ENCODE measurements around the gene IL22RA2.

The IL22RA2 gene

DNA sequence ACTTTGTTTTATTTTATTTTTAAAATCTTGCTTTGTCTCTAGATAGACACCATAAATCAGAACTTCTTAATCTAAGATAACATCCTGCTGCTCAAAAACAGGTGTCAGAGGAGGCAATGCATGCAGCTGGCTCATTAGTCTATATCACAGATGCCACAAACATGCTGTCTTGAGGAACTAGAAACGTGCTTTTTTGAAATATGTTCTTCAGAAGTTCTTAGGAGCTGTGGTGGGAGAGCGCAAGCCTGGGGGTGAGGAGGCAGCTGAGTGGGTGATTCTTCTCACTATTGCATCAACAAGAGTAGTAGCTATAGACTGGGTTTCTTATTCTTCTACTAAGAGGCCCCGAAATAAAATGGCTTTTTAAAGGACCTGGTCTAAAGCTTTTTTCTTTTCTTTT lies 23.4 kb downstream of the IL22RA2 start:
- peaks cover 5% of the 10 kb centered on the region for H3K9me3 ChIP-seq (ENCODE audit: insufficient read depth, low read length, severe bottlenecking)
- H3K9ac ChIP-seq (ENCODE audit: low read depth, low read length) = no peak overlapping the region
- H3K4me2 ChIP-seq (ENCODE audit: insufficient read depth, low read length) = peak overlapping the region; percentile 44
- TF ChIP-seq EZH2 (IDR thresholded peaks at IDR 0.05; ENCODE audit: borderline replicate concordance, low read depth, low read length, severe bottlenecking) = no peak
- TF ChIP-seq, protein P1, sequence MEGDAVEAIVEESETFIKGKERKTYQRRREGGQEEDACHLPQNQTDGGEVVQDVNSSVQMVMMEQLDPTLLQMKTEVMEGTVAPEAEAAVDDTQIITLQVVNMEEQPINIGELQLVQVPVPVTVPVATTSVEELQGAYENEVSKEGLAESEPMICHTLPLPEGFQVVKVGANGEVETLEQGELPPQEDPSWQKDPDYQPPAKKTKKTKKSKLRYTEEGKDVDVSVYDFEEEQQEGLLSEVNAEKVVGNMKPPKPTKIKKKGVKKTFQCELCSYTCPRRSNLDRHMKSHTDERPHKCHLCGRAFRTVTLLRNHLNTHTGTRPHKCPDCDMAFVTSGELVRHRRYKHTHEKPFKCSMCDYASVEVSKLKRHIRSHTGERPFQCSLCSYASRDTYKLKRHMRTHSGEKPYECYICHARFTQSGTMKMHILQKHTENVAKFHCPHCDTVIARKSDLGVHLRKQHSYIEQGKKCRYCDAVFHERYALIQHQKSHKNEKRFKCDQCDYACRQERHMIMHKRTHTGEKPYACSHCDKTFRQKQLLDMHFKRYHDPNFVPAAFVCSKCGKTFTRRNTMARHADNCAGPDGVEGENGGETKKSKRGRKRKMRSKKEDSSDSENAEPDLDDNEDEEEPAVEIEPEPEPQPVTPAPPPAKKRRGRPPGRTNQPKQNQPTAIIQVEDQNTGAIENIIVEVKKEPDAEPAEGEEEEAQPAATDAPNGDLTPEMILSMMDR (IDR thresholded peaks at IDR 0.05; ENCODE audit: borderline replicate concordance, extremely low read depth, low read length, poor library complexity, severe bottlenecking) = no peak
- ATAC-seq (ENCODE audit: insufficient read depth, low read depth) (peak; percentile 95), DNase-seq (peak; percentile 87)
- peak overlapping the region; percentile 67; the same call in 1 of the 2 replicates for H3K27ac ChIP-seq (ENCODE audit: low read length)
- no peaks in the 10 kb centered on the region for H3K36me3 ChIP-seq (ENCODE audit: insufficient read depth, low read length)
- no peak overlapping the region for H3K4me3 ChIP-seq (ENCODE audit: low read depth in 1 of 2, low read length in 2 of 2)
- H4K20me1 ChIP-seq (ENCODE audit: insufficient read depth, low read length) = no peaks in the 10 kb centered on the region
- H3K4me1 ChIP-seq (ENCODE audit: insufficient read depth, low read length) = peaks cover 39% of the 10 kb centered on the region
- no peaks in the 10 kb centered on the region for H3K79me2 ChIP-seq (ENCODE audit: insufficient read depth, low read length)
- H2AFZ ChIP-seq (ENCODE audit: low read depth, low read length) = no peak overlapping the region
- H3K27me3 ChIP-seq (ENCODE audit: insufficient read depth, low read length, poor library complexity) = no peaks in the 10 kb centered on the region

DNA sequence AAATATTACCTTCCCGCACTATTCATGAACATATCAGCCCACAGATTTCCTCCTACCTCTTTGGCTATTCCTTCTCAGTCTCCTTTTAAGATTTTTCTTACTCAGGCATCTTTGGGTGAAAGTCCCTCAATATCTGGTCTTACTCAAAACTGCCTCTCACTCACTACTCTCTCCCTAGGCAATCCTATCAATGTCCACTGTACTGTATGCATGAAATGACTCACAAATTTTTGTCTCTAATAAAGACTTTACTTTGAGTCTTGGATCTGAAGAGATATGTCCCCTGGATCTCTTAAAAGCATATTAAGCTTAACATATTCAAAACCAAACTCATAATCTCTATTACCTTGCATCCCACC lies 24.4 kb downstream of the IL22RA2 start:
- TF ChIP-seq, protein P1 (IDR thresholded peaks at IDR 0.05; ENCODE audit: borderline replicate concordance, extremely low read depth, low read length, poor library complexity, severe bottlenecking) = no peak
- no peak for TF ChIP-seq EZH2 (IDR thresholded peaks at IDR 0.05; ENCODE audit: borderline replicate concordance, low read depth, low read length, severe bottlenecking)
- H3K27me3 ChIP-seq (ENCODE audit: insufficient read depth, low read length, poor library complexity) = no peaks in the 10 kb centered on the region

DNA sequence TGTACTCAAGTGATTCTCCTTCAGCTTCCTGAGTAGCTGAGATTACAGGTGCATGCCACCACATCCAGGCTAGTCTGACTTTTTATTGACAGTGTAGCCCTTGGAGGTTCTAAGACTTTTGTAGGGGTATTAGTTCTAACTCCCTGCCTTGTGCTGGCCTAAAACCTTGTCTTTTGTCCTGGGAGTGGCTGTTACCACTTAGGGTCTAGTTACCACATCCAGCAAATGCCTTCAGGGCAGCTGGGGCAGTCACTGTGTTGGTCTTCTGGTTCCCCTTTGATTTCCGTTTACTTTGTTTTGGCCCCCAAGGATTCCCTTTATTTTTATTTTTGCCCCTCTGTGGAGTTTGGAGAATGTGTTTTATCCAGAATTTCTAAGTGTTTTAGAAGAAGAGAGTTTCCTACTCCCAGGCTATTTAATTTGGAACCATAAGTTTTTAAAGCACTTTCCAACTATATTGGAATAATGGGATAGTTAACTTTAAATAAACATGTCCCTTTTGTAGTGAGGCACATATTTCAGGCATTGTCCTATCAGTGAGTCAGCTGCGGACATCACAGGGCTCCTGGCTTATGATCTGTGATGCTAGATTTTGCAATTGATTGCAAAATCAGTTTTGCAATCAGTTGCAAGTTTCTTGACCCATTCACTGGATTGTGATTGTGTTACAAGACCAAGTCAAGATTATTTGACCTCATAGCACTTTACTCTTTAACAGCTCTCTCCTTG lies 25.0 kb downstream of the IL22RA2 start:
- Histone ChIP-seq H3K4me3 (ENCODE audit: low read depth in 1 of 2, low read length in 2 of 2) (no peak overlapping the region), H3K79me2 (ENCODE audit: insufficient read depth, low read length) (no peaks in the 10 kb centered on the region), H3K4me1 (ENCODE audit: insufficient read depth, low read length) (peaks cover 31% of the 10 kb centered on the region), H3K27ac (ENCODE audit: low read length) (no peak overlapping the region), H3K36me3 (ENCODE audit: insufficient read depth, low read length) (no peaks in the 10 kb centered on the region), H3K4me2 (ENCODE audit: insufficient read depth, low read length) (no peak overlapping the region), H3K9ac (ENCODE audit: low read depth, low read length) (no peak overlapping the region), H2AFZ (ENCODE audit: low read depth, low read length) (no peak overlapping the region), H3K27me3 (ENCODE audit: insufficient read depth, low read length, poor library complexity) (no peaks in the 10 kb centered on the region), H4K20me1 (ENCODE audit: insufficient read depth, low read length) (no peaks in the 10 kb centered on the region), H3K9me3 (ENCODE audit: insufficient read depth, low read length, severe bottlenecking) (peaks cover 5% of the 10 kb centered on the region)
- no peak for TF ChIP-seq EZH2 (IDR thresholded peaks at IDR 0.05; ENCODE audit: borderline replicate concordance, low read depth, low read length, severe bottlenecking)
- TF ChIP-seq, protein P1 (IDR thresholded peaks at IDR 0.05; ENCODE audit: borderline replicate concordance, extremely low read depth, low read length, poor library complexity, severe bottlenecking) = no peak
- DNase-seq = no peak
- ATAC-seq (ENCODE audit: insufficient read depth, low read depth) = no peak

More for the DNA sequence above, 24.4 kb downstream of the IL22RA2 start:
- peaks cover 31% of the 10 kb centered on the region for H3K4me1 ChIP-seq (ENCODE audit: insufficient read depth, low read length)
- no peaks in the 10 kb centered on the region for H3K36me3 ChIP-seq (ENCODE audit: insufficient read depth, low read length)
- H3K4me3 ChIP-seq (ENCODE audit: low read depth in 1 of 2, low read length in 2 of 2) = no peak overlapping the region
- no peak for DNase-seq
- H3K9me3 ChIP-seq (ENCODE audit: insufficient read depth, low read length, severe bottlenecking) = peaks cover 5% of the 10 kb centered on the region
- H3K27ac ChIP-seq (ENCODE audit: low read length) = no peak overlapping the region
- H3K9ac ChIP-seq (ENCODE audit: low read depth, low read length) = no peak overlapping the region
- H4K20me1 ChIP-seq (ENCODE audit: insufficient read depth, low read length) = no peaks in the 10 kb centered on the region
- H3K79me2 ChIP-seq (ENCODE audit: insufficient read depth, low read length) = no peaks in the 10 kb centered on the region
- ATAC-seq (ENCODE audit: insufficient read depth, low read depth) = no peak
- H2AFZ ChIP-seq (ENCODE audit: low read depth, low read length) = no peak overlapping the region
- H3K4me2 ChIP-seq (ENCODE audit: insufficient read depth, low read length) = no peak overlapping the region
